Upper lobe of left lung (tissue), 6 donors: ENCODE results near the gene CYP2U1. TPM values are rescaled to one million over a fixed set of nuclear protein-coding genes. Genes with fewer than 3 reads are reported as not detected.

Experiments used
- ATAC-seq, 2 donors: fragments of 200-7000 bp; cut with Tn5 transposase; one replicate each; pipeline ENCODE4 v1.9.1; 2022; ENCODE audit warnings: mild to moderate bottlenecking in 2 of 2, moderate library complexity in 2 of 2; ENCODE audit not compliant: low FRiP score in 2 of 2
- DNase-seq, 2 donors: peaks; one replicate each; pipeline ENCODE4 v3.0.0-alpha.2; 2019 to 2020
- H3K27ac ChIP-seq, 4 donors: fragments of 200-600 bp; sonication (generic); one replicate each; pipeline ENCODE4 v1.5.1; 2016 to 2019
- H3K27me3 ChIP-seq, 4 donors: fragments of 200-600 bp; sonication (generic); one replicate each; pipeline ENCODE4 v1.5.1; 2017 to 2019
- H3K36me3 ChIP-seq, 4 donors: fragments of 200-600 bp; sonication (generic); one replicate each; pipeline ENCODE4 v1.5.1; 2016 to 2019
- H3K4me1 ChIP-seq, 4 donors: fragments of 200-600 bp; sonication (generic); one replicate each; pipeline ENCODE4 v1.5.1; 2018 to 2019
- H3K4me3 ChIP-seq, 4 donors: fragments of 200-600 bp; sonication (generic); one replicate each; pipeline ENCODE4 v1.5.1; 2017 to 2019; ENCODE audit warnings: mild to moderate bottlenecking in 2 of 4, moderate library complexity in 1 of 4
- H3K9me3 ChIP-seq, 4 donors: fragments of 200-600 bp; sonication (generic); one replicate each; pipeline ENCODE4 v1.5.1; 2018 to 2019
- EP300 ChIP-seq, 4 donors: sonication (generic); formaldehyde crosslinking; IDR thresholded peaks; one replicate each; pipeline ENCODE4 v1.5.1; 2017; ENCODE audit warnings: antibody characterized with exemption in 4 of 4, control low read depth in 2 of 4
- POLR2A ChIP-seq, 4 donors: fragments of 450-650 bp; IDR thresholded peaks; one replicate each; pipeline ENCODE4 v1.5.1; 2016 to 2017; ENCODE audit warnings: antibody characterized with exemption in 4 of 4, mild to moderate bottlenecking in 2 of 4
- POLR2AphosphoS5 ChIP-seq, 2 donors: sonication (generic); formaldehyde crosslinking; IDR thresholded peaks; one replicate each; pipeline ENCODE4 v1.5.1; 2017; ENCODE audit warnings: antibody characterized with exemption in 2 of 2
- WGBS, 2 donors: methylation state at CpG; one replicate each; pipeline ENCODE4 v1.1.5; 2017 to 2018; 5-methylcytosine and 5-hydroxymethylcytosine counted together
- total RNA-seq, 6 donors: library from RNA; depleted of rRNA in 4 of 6; stranded (reverse); fragments of >200 nt in 4 of 6; gene quantifications; one replicate each; pipeline versions ENCODE4 v1.1.0 to v1.2.1, GENCODE V29; 2016 to 2021
- TF ChIP-seq, protein P1 (sequence below), 6 experiments: fragments of 450-650 bp in 4 of 6; fragments of 200-600 bp in 2 of 6; sonication (generic) in 2 of 6; IDR thresholded peaks; one replicate each; pipeline ENCODE4 v1.5.1; 2016 to 2019; ENCODE audit warnings: antibody characterized with exemption in 6 of 6
- donor health status: DM: no; HTN: no; CAD: no; lungs with moderate emphysema.
- donor health status: DM: no; HTN: yes; CAD: no; lungs with severe emphysema.

The CYP2U1 gene
- total RNA-seq, 6 donors from 2014 or later: 3.1 to 8.3 (median 6.1) TPM

DNA sequence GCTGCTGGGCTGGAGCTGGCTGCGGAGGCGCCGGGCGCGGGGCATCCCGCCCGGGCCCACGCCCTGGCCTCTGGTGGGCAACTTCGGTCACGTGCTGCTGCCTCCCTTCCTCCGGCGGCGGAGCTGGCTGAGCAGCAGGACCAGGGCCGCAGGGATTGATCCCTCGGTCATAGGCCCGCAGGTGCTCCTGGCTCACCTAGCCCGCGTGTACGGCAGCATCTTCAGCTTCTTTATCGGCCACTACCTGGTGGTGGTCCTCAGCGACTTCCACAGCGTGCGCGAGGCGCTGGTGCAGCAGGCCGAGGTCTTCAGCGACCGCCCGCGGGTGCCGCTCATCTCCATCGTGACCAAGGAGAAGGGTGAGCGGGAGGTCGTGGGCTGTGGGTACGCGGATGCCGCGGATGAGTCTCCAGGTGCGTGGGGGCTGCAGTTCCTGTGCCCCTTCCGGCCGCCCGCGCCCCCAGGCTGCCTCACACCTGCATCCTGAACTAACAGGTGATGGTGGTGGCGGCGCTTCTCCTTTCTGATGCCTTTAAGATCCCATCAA lies 499 bp downstream of the CYP2U1 start:
- WGBS, 2 donors: 8 to 14% methylated on average over 7 to 11 of the region's 45 CpGs
- peak overlapping the region; percentile 66 to 92 (median 68) for H3K4me3 ChIP-seq

GRCh38 chr4:107935246-107935645 lies 3.9 kb downstream of the CYP2U1 start:
- Histone ChIP-seq H3K27ac (no peak overlapping the region), H3K4me3 (no peak overlapping the region), H3K36me3 (no peaks in the 10 kb centered on the region), H3K9me3 (no peaks in the 10 kb centered on the region), H3K27me3 (no peaks in the 10 kb centered on the region), H3K4me1 (peaks cover 14 to 22% (median 15%) of the 10 kb centered on the region in 4 donors)
- DNase-seq: no peak
- no peak for TF ChIP-seq EP300 (IDR thresholded peaks at IDR 0.05)
- TF ChIP-seq, protein P1, sequence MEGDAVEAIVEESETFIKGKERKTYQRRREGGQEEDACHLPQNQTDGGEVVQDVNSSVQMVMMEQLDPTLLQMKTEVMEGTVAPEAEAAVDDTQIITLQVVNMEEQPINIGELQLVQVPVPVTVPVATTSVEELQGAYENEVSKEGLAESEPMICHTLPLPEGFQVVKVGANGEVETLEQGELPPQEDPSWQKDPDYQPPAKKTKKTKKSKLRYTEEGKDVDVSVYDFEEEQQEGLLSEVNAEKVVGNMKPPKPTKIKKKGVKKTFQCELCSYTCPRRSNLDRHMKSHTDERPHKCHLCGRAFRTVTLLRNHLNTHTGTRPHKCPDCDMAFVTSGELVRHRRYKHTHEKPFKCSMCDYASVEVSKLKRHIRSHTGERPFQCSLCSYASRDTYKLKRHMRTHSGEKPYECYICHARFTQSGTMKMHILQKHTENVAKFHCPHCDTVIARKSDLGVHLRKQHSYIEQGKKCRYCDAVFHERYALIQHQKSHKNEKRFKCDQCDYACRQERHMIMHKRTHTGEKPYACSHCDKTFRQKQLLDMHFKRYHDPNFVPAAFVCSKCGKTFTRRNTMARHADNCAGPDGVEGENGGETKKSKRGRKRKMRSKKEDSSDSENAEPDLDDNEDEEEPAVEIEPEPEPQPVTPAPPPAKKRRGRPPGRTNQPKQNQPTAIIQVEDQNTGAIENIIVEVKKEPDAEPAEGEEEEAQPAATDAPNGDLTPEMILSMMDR (IDR thresholded peaks at IDR 0.05): no peak
- TF ChIP-seq POLR2AphosphoS5 (IDR thresholded peaks at IDR 0.05): no peak
- TF ChIP-seq POLR2A (IDR thresholded peaks at IDR 0.05): no peak
- ATAC-seq: no peak

More for the DNA sequence above, 499 bp downstream of the CYP2U1 start:
- Histone ChIP-seq H3K36me3 (no peaks in the 10 kb centered on the region), H3K27ac (peak overlapping the region; percentile 73 to 85 (median 78)), H3K9me3 (no peaks in the 10 kb centered on the region), H3K27me3 (no peaks in the 10 kb centered on the region), H3K4me1 (peaks cover 14 to 22% (median 15%) of the 10 kb centered on the region in 4 donors)
- DNase-seq: peak; percentile 21 to 85
- TF ChIP-seq, protein P1 (IDR thresholded peaks at IDR 0.05): peak in 1 of 6 experiments; percentile 2
- TF ChIP-seq EP300 (IDR thresholded peaks at IDR 0.05): no peak
- ATAC-seq: no peak

DNA sequence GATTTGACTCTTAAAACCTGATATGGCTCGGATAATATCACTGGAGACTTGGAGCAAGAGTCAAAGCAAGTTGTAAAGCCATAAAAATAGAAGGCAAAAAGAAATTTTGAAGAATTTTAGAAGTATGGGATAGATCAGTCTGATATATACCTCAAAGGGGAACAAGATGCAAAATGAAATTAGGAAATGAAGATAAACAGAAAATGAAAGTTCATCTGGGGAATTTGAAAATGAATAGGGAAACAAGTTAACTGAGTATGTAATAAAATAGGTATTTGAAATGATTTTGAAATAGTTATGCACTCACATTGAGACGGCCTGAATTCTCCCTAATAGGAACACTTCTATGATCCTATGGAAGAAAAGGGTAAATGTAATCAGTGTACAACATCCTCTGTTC lies 5.7 kb downstream of the CYP2U1 start:
- WGBS, 2 donors: 76 to 79% methylated on average over 2 of the region's 2 CpGs
- no peak for ATAC-seq
- TF ChIP-seq, protein P1 (IDR thresholded peaks at IDR 0.05): no peak
- TF ChIP-seq EP300 (IDR thresholded peaks at IDR 0.05) (no peak), POLR2AphosphoS5 (IDR thresholded peaks at IDR 0.05) (no peak), POLR2A (IDR thresholded peaks at IDR 0.05) (no peak)

GRCh38 chr4:107939307-107939706 lies 8.0 kb downstream of the CYP2U1 start:
- 90 to 100% methylated on average over 1 of the region's 1 CpG for WGBS, 2 donors
- ATAC-seq (no peak), DNase-seq (no peak)
- Histone ChIP-seq H3K36me3 (no peaks in the 10 kb centered on the region), H3K4me3 (no peak overlapping the region), H3K4me1 (no peaks in the 10 kb centered on the region), H3K27me3 (no peaks in the 10 kb centered on the region), H3K27ac (no peak overlapping the region), H3K9me3 (no peaks in the 10 kb centered on the region)
- TF ChIP-seq POLR2AphosphoS5 (IDR thresholded peaks at IDR 0.05) (no peak), EP300 (IDR thresholded peaks at IDR 0.05) (no peak), POLR2A (IDR thresholded peaks at IDR 0.05) (no peak)
- TF ChIP-seq, protein P1 (IDR thresholded peaks at IDR 0.05): no peak

More for the DNA sequence above, 5.7 kb downstream of the CYP2U1 start:
- no peak overlapping the region for H3K4me3 ChIP-seq
- no peaks in the 10 kb centered on the region for H3K27me3 ChIP-seq
- H3K36me3 ChIP-seq: no peaks in the 10 kb centered on the region
- no peak overlapping the region for H3K27ac ChIP-seq
- no peaks in the 10 kb centered on the region for H3K9me3 ChIP-seq
- peaks cover 5 to 10% (median 8%) of the 10 kb centered on the region in 4 donors for H3K4me1 ChIP-seq
- DNase-seq: no peak

DNA sequence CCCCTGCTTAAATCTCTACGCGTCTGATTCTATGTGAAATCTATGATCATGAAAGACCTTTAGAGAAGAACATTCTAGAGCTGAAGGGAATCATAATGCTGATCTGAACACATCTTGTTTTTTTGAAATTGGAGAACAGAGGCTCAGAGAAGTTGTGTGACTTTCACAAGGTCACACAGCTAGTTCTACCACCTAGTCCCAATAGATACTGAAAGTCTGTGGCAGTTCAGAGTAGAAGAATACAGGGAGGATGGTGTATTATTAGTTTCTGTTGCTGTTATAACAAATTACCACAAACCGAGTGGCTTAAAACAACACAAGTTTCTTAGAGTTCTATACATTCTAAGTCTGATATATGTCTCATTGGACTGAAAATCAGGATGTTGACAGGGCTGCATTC lies 14.5 kb downstream of the CYP2U1 start:
- no peak overlapping the region for H3K27ac ChIP-seq
- no peaks in the 10 kb centered on the region for H3K9me3 ChIP-seq
- no peaks in the 10 kb centered on the region for H3K27me3 ChIP-seq
- H3K4me1 ChIP-seq: no peaks in the 10 kb centered on the region
- H3K36me3 ChIP-seq: peaks cover 0 to 26% (median 4%) of the 10 kb centered on the region in 4 donors
- TF ChIP-seq POLR2A (IDR thresholded peaks at IDR 0.05) (no peak), EP300 (IDR thresholded peaks at IDR 0.05) (no peak), POLR2AphosphoS5 (IDR thresholded peaks at IDR 0.05) (no peak)
- TF ChIP-seq, protein P1 (IDR thresholded peaks at IDR 0.05): no peak
- DNase-seq (no peak), ATAC-seq (no peak)
- 95 to 99% methylated on average over 3 of the region's 3 CpGs for WGBS, 2 donors
- H3K4me3 ChIP-seq: no peak overlapping the region
